Suprapubic skin (tissue), 4 donors: Measurements from ENCODE around the gene GANC. TPM values are rescaled to one million over a fixed set of nuclear protein-coding genes. Genes with fewer than 3 reads are reported as not detected.

Experiments used
- DNase-seq, 2 donors: peaks; one replicate each; pipeline ENCODE4 v3.0.0-alpha.2; 2019; ENCODE audit warnings: low spot score in 2 of 2
- H3K27ac ChIP-seq: fragments of 200-600 bp; sonication (generic); one replicate; pipeline ENCODE4 v1.5.1; 2019
- H3K27me3 ChIP-seq: fragments of 200-600 bp; sonication (generic); one replicate; pipeline ENCODE4 v1.5.1; 2019
- H3K36me3 ChIP-seq: fragments of 200-600 bp; sonication (generic); one replicate; pipeline ENCODE4 v1.5.1; 2019
- H3K4me1 ChIP-seq: fragments of 200-600 bp; sonication (generic); one replicate; pipeline ENCODE4 v1.5.1; 2019
- H3K4me3 ChIP-seq: fragments of 200-600 bp; sonication (generic); one replicate; pipeline ENCODE4 v1.5.1; 2019; ENCODE audit warnings: mild to moderate bottlenecking
- H3K9me3 ChIP-seq: fragments of 200-600 bp; sonication (generic); one replicate; pipeline ENCODE4 v1.5.1; 2019
- CTCF ChIP-seq, 2 donors: fragments of 200-600 bp in 1 of 2; fragments of 450-650 bp in 1 of 2; sonication (generic) in 1 of 2; IDR thresholded peaks; one replicate each; pipeline ENCODE4 v1.5.1; 2016 to 2019; ENCODE audit warnings: antibody characterized with exemption in 2 of 2, mild to moderate bottlenecking in 1 of 2, moderate library complexity in 1 of 2
- EP300 ChIP-seq: sonication (generic); formaldehyde crosslinking; IDR thresholded peaks from one replicate; pipeline ENCODE4 v1.6.1; 2017; ENCODE audit warnings: antibody characterized with exemption
- POLR2A ChIP-seq, 2 donors: fragments of 450-650 bp; IDR thresholded peaks; one replicate each; pipeline ENCODE4 v1.6.1; 2017; ENCODE audit warnings: antibody characterized with exemption in 2 of 2, mild to moderate bottlenecking in 2 of 2, moderate library complexity in 2 of 2
- POLR2AphosphoS5 ChIP-seq, 3 donors: sonication (generic); formaldehyde crosslinking; IDR thresholded peaks; one replicate each; pipeline ENCODE4 v1.6.1; 2017; ENCODE audit warnings: antibody characterized with exemption in 3 of 3
- WGBS: methylation state at CpG from one replicate; pipeline ENCODE4 v1.1.5; 2018; 5-methylcytosine and 5-hydroxymethylcytosine counted together
- total RNA-seq, 4 donors: library from RNA; depleted of rRNA; stranded (reverse); fragments of >200 nt; gene quantifications; one replicate each; pipeline ENCODE4 v1.1.0, GENCODE V29; 2016

GANC gene
- total RNA-seq, 4 donors from 2014 or later = 23.0 to 47.7 (median 30.4) TPM

DNA sequence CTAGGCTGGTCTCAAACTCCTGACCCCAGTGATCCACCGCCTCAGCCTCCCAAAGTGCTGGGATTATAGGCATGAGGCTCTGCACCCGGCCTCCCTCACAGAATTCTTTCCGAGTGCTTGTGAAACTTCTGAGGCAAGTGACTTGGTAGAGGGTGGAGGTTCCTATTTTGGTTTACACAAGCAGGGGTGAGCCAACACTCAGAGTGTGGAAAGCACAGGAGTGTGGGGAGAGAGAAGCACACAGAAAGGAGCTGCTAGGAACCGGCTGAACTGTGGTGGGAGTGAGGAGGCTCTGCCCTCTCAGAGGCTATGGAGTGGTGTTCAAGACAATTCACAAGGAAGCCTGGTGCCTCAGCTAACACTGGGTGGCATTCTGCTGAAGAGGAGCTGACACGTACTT lies 94.0 kb downstream of the GANC start:
- no peak overlapping the region for H3K4me3 ChIP-seq
- no peaks in the 10 kb centered on the region for H3K27me3 ChIP-seq
- TF ChIP-seq EP300 (no peak), POLR2A (IDR thresholded peaks at IDR 0.05) (no peak), CTCF (IDR thresholded peaks at IDR 0.05) (no peak), POLR2AphosphoS5 (IDR thresholded peaks at IDR 0.05) (no peak)
- H3K4me1 ChIP-seq = no peaks in the 10 kb centered on the region
- H3K27ac ChIP-seq = no peak overlapping the region
- H3K9me3 ChIP-seq = no peaks in the 10 kb centered on the region
- DNase-seq = no peak
- no peaks in the 10 kb centered on the region for H3K36me3 ChIP-seq
- WGBS = 71% methylated on average over 5 of the region's 5 CpGs

GRCh38 chr15:42368096-42368495 lies 95.1 kb downstream of the GANC start:
- Histone ChIP-seq H3K27ac (no peak overlapping the region), H3K36me3 (no peaks in the 10 kb centered on the region), H3K9me3 (no peaks in the 10 kb centered on the region), H3K4me3 (no peak overlapping the region), H3K27me3 (no peaks in the 10 kb centered on the region), H3K4me1 (no peaks in the 10 kb centered on the region)
- no peak for DNase-seq
- whole genome bisulfite sequencing = 82% methylated on average over 3 of the region's 3 CpGs
- TF ChIP-seq POLR2AphosphoS5 (IDR thresholded peaks at IDR 0.05) = no peak
- no peak for TF ChIP-seq POLR2A (IDR thresholded peaks at IDR 0.05)
- TF ChIP-seq EP300 = no peak
- TF ChIP-seq CTCF (IDR thresholded peaks at IDR 0.05) = no peak

GRCh38 chr15:42371096-42371495 lies 98.1 kb downstream of the GANC start:
- Histone ChIP-seq H3K4me3 (no peak overlapping the region), H3K36me3 (no peaks in the 10 kb centered on the region), H3K27me3 (no peaks in the 10 kb centered on the region), H3K27ac (no peak overlapping the region), H3K4me1 (no peaks in the 10 kb centered on the region), H3K9me3 (no peaks in the 10 kb centered on the region)
- 78% methylated on average over 2 of the region's 2 CpGs for WGBS
- TF ChIP-seq POLR2A (IDR thresholded peaks at IDR 0.05) (no peak), EP300 (no peak), POLR2AphosphoS5 (IDR thresholded peaks at IDR 0.05) (no peak), CTCF (IDR thresholded peaks at IDR 0.05) (no peak)
- no peak for DNase-seq

DNA sequence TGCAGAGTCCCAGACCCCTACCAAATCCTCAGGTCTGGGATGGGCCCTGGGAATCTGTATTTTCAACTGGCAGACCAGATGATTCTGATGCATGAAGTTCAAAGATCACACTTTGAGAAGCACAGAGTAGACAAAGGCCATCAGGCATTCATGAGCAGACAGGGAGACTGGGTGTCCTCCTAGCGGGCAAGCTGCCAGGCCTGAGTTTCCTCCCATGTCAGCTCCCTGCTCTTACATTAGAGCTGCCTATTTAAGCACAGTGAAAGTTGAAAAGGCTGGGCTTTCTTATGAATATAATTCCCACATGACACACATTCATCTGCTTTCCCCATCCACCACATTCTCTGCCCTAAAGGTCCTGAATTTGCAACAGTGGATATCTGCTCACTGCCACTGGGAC lies 100.3 kb downstream of the GANC start:
- no peaks in the 10 kb centered on the region for H3K27me3 ChIP-seq
- H3K4me1 ChIP-seq = no peaks in the 10 kb centered on the region
- no peak for TF ChIP-seq POLR2AphosphoS5 (IDR thresholded peaks at IDR 0.05)
- no peak for TF ChIP-seq CTCF (IDR thresholded peaks at IDR 0.05)
- no peak for TF ChIP-seq POLR2A (IDR thresholded peaks at IDR 0.05)
- TF ChIP-seq EP300 = no peak
- no peaks in the 10 kb centered on the region for H3K9me3 ChIP-seq
- no peak for DNase-seq
- WGBS = 67% methylated on average over 1 of the region's 1 CpG
- no peak overlapping the region for H3K4me3 ChIP-seq
- H3K36me3 ChIP-seq = no peaks in the 10 kb centered on the region
- no peak overlapping the region for H3K27ac ChIP-seq

DNA sequence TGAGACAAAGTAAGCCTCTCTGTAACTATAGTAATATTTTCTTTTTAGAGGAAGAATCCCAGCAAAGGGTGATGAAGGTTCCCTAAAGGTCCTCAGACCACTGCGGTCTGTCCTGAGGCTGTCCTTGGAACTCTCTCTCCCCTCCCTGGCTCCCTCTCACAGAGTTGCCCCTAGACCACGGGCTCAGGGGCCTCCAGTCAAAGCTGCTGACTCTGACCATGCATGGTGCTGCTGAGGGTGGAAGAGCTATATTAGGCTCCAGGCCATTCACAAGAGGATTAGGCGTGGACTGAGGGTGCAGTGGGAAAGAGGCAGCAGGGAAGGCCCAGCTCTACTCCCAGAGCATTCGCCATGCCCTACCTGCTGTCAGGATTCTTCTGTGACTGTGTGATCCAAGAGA lies 100.9 kb downstream of the GANC start:
- no peak overlapping the region for H3K4me3 ChIP-seq
- DNase-seq = no peak
- H3K27ac ChIP-seq = no peak overlapping the region
- no peaks in the 10 kb centered on the region for H3K36me3 ChIP-seq
- no peaks in the 10 kb centered on the region for H3K4me1 ChIP-seq
- H3K27me3 ChIP-seq = no peaks in the 10 kb centered on the region
- H3K9me3 ChIP-seq = no peaks in the 10 kb centered on the region
- TF ChIP-seq POLR2A (IDR thresholded peaks at IDR 0.05) = no peak
- no peak for TF ChIP-seq CTCF (IDR thresholded peaks at IDR 0.05)
- TF ChIP-seq EP300 = no peak
- WGBS = 88% methylated on average over 4 of the region's 4 CpGs
